DMS153 treated with DMSO at 0.1 percent for 48 hours (cell line): ENCODE data around the gene BAIAP2L2.
"Not testable (repeated sequence)": the region's sequence is repeated elsewhere in the genome, so short reads cannot be mapped to it uniquely, and the experiment has no call there.

Experiments used
- DNase-seq: peaks from one replicate; lab custom pipeline; 2025; ENCODE audit not compliant: unreplicated experiment; lab: John Stamatoyannopoulos, UW

The BAIAP2L2 gene, protein sequence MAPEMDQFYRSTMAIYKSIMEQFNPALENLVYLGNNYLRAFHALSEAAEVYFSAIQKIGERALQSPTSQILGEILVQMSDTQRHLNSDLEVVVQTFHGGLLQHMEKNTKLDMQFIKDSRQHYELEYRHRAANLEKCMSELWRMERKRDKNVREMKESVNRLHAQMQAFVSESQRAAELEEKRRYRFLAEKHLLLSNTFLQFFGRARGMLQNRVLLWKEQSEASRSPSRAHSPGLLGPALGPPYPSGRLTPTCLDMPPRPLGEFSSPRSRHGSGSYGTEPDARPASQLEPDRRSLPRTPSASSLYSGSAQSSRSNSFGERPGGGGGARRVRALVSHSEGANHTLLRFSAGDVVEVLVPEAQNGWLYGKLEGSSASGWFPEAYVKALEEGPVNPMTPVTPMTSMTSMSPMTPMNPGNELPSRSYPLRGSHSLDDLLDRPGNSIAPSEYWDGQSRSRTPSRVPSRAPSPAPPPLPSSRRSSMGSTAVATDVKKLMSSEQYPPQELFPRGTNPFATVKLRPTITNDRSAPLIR

DNA sequence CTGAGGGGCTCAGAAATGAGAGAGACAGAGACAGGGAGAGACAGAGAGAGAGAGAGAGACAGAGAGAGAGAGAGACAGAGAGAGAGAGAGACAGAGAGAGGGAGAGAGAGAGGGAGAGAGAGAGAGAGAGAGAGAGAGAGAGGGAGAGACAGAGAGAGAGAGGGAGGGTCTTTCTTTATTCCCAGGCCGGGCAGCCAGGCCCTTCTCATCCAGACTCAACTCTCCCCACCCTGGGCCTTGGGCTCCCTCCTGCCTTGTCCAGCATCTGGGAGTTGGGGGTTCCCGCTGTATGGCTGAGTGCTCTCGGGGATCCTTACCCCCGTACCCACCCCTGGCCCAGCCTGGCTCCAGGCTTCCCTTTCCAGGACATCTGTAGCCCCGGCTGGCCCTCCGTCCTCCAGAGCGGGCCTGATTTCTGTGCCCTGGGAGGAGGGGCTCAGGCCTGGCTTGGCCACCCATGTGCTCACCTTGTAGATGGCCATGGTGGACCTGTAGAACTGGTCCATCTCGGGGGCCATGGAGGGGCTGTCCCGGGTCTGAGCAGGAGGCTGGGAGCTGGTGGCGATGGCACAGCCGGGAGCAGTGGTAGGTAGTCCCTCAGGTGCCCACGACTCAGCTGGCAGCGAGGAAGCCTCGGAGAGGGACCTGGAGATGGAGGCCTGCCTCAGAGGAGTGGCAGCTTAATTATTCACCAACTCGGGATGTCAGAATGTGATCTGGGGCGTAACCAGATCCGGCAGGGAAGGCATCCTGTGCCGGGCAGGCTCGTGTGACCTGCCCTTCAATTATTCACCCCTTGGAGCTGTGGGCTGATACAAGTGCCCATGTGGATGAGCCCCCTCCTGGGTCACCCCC is at the start of gene BAIAP2L2:
BAIAP2L2 (minus strand) TSS at position 677 of the 855 bp plus-strand sequence; CDS start at position 518, 159 bp downstream.
- no peak for DNase-seq

DNA sequence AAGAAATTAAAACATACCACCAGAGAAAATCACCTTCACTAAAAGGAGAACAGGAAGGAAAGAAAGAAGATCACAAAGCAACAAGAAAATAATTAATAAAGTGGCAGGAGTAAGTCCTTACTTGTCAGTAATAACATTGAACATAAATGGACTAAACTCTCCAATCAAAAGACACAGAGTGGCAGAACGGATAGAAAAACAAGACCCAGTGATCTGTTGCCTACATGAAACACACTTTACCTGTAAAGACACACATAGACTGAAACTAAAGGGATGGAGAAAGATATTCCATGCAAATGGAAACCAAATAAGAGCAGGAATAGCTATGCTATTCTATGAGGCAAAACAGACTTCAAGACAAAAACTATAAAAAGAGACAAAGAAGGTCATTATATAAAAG is 45.2 kb upstream of the BAIAP2L2 start:
- no peak for DNase-seq

DNA sequence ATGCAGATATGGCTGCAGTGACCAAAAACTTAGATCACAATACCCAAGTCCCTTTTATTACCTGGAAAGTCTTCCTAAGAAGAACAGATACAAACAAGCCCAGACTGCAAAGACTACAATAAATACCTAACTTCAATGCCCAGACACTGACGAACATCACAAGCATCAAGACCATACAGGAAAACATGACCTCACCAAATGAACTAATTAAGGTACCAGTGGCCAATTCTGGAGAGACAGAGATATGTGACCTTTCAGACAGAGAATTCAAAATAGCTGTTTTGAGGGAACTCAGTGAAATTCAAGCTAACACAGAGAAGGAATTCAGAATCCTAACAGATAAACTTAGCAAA is 44.1 kb upstream of the BAIAP2L2 start:
- not testable (repeated sequence) for DNase-seq

DNA sequence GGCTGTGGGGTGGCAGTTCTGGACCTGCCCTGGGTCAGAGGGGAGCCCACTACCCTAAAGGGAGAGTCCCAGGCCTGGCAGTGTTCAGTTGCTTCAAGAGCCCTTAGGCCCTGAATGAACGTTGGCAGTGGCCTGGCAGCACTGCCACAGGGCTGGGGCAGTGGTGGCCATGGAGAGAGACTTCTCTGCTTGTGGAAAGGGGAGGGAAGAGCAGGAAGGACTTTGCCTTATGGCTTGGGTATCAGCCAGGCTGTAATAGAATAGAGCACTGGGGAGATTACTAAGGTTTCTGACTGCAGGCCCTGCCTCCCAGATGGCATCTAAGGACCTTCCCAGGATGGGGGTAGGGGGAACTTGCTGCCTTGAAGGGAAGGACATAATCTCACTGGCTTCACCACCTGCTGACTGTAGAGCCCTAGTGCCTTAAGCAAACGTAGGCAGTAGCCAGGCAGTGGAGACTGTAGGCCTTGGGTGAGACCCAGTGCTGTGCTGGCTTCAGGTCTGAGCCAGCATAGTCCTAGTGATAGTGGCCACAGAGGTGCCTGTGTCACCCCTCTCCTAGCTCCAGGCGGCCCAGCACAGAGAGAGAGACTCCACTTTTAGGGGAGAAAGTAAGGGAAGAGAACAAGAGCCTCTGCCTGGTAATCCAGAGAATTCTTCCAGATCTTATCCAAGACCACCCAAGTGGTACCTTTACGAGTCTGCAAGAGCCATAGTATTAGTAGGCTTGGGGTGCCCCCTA is 43.5 kb upstream of the BAIAP2L2 start:
- DNase-seq = no peak

DNA sequence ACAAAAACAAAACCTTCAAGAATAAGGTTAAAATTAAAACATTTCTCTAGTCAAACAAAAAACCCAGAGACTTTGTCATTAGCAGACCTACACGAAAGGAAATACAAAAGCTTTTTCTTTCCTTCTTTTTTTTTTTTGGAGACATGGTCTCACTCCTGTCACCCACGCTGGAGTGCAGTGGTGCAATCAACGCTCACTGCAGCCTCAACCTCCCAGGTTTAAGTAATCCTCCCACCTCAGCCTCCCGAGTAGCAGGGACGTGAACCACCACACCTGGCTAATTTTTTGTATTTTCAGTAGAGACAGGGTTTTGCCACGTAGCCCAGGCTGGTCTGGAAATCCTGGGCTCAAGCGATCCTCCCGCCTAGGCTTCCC is 40.6 kb upstream of the BAIAP2L2 start:
- no peak for DNase-seq

DNA sequence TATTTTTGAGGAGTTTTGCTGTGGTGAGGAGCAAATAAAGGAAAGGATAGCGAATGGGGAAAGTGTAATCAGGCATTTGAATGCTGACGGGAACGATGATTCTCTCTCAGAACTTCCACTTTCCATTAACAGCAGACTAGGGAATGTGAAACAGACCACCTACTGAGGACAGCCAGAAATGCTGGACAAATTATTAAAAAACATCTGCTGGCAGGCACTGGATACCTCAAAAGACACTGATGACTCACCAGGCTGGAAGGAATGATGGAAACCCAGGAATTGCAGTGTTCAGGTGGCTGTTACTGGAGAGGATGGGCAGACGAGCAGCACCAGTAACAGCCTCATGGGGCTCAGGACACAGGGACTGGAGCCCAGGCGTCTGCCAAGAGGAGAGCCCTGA is 37.8 kb upstream of the BAIAP2L2 start:
- DNase-seq = no peak

DNA sequence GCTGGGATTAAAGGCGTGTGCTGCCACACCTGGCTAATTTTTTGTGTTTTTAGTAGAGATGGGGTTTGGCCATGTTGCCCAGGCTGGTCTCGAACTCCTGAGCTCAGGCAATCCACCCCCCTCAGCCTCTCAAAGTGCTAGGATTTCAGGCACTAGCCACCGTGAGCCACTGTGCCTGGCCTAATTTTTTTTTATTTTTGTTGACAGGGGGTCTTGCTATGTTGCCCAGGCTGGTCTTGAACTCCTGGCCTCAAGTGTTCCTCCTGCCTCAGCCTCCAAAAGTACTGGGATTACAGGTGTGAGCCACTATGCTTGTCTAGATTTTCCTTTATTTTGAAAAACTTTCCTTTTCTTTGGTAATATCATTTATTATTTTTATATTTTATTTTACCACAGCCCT is 35.7 kb upstream of the BAIAP2L2 start:
- DNase-seq = not testable (repeated sequence)

DNA sequence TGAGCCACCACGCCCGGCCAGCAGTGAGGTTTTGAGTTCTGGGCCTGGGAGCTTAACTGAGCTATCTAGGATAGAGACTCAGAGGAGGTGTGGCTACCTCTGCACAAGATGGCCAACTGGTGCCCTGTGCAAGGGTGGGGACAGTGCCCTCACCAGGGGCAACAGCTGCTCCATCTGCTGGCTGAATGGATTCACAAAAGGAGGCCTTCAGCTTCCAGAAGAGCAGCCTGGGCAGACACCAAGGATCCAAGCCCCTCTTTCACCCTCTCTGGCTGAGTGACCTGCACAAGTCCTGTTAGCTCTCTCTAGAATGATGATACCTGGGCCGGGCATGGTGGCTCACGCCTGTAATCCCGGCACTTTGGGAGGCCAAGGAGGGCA is 33.5 kb upstream of the BAIAP2L2 start:
- no peak for DNase-seq

DNA sequence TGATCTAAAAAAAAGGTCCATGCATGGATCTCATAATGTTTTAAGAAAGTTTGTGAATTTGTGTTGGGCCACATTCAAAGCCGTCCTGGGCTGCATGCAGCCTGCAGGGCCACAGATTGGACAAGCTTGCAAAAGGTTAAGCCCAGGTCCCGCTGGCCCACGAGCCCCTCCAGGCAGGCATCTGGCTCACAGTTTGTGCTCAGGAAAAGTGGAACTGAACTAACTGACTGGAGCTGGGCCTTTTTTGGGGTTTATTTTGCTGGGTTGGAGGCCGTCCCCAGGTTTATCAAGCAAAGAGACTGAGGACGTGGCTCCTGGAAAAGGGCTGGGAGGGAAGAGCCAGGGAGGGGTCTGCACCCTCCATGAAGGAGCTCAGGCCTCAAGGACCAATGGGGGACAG is 32.1 kb upstream of the BAIAP2L2 start:
- DNase-seq = no peak

DNA sequence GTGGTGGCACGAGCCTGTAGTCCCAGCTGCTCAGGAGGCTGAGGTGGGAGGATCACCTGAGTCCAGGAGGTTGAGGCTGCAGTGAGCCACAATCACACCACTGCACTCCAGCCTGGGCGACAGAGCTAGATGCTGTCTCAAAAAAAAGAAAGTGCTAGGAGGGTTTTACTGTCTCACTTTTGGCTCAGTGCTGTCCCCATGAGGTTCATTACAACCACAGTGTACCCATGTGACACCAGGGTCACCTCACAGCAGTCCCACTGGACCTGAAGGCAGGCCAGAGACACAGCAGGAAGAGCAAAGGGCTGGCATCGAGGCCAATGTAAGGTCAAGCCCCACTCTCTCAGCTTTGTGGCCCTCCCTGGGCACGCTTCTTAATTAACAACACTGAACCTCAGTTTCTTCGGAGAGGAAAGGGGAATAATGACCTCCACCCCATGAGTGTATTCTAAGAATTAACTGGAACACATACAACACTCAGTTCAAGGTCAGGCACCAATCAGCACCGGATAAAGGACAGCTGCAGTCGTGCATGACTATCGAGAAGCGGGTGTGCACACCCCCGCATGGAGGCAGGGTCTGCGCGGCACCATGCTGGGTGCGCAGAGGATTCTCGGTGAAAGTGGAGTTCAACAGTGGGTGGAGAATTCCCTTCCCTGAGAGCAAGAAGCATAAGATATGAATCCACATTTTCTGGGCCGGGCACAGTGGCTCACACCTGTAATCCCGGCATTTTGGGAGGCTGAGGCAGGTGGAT is 30.9 kb upstream of the BAIAP2L2 start:
- DNase-seq = no peak

DNA sequence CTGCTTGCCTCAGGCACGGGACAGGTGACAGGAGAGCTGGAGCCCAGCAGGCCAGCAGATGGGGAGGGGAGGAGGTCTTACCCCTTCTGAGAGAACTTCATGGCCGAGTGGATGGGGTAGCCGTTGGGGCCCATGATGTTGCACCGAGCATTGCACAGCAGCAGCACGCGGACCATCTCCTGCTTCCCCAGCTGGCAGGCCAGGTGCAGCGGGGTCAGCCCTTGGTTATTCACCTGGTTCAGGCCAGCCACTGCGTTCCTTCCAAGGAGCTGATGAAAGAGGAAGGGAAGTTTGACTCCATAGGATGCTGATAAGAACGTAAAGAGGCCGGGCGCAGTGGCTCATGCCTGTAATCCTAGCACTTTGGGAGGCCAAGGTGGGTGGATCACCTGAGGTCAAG is 29.4 kb upstream of the BAIAP2L2 start:
- DNase-seq = no peak

DNA sequence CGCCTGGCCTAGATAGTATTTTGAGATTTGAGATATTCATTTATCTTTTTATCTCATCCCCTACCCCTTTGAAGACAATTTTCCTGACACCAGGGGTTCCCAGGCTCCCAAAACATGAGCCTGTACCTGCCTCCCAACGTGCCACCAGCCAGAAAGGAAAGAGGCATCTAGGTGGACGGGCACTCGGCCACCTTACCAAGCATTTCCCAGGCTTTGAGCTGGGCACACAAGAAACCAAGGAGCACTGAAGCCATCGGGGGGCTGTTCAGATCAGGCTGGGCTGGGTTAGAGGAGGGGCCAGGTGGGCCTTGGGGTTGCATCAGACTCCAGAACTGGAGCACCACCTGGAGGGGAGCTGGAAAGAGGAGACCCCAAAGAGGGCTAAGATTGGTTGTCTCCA is 28.5 kb upstream of the BAIAP2L2 start:
- no peak for DNase-seq

DNA sequence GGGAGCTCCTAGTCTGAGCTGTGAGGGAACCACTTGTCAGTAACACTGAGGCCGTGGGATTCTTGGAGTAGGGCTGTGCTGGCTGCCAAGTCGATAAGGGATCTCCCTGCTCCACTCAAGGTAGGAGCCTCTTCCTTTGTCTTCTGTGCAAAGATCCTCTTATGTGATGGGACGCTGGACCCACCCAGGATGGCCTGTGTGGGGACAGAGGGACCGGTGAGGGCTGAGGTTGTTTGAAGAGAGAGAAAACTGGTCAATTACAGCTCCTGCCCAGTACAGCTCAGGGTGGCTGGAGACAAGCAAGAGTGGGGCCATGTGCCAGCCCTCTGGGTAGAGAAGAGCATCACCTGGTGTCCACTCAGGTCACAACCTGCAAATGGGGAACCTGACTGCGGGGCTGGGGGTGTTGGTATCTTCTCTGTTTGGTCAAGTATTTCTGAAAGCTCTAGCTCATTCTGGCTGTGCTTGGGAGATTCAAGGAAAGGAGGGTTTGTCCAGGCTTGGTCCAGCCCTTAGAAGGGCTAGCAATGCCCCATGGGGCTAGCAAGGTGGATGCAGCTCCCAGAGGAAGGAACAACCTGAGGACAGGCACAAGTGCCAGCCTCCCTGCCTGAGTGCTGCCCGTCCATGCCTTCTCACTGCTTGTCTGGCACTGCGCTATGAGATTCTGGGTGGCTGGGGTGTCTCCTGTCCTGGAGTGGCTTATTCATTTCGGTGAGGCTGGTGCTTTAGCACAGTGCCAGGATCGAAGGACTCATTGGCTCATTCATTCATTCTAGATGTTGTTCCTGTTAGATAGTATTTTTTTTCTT is 27.6 kb upstream of the BAIAP2L2 start:
- DNase-seq = no peak

DNA sequence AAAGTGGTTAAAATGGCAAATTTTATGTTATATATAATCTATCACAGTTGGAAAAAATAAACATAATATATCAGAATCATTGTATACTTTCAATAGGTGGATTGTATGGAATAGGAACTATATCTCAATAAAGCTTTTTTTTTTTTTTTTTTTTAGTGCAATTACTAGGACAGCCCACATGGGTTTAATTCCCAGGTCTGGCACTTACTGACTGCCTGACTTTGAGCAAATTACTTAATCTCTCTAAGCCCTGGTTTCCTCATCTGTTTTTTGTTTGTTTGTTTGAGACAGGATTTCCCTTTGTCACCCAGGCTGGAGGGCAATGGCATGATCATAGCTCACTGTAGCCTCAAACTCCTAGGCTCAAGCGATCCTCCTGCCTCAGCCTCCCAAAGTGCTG is 26.1 kb upstream of the BAIAP2L2 start:
- DNase-seq = no peak

DNA sequence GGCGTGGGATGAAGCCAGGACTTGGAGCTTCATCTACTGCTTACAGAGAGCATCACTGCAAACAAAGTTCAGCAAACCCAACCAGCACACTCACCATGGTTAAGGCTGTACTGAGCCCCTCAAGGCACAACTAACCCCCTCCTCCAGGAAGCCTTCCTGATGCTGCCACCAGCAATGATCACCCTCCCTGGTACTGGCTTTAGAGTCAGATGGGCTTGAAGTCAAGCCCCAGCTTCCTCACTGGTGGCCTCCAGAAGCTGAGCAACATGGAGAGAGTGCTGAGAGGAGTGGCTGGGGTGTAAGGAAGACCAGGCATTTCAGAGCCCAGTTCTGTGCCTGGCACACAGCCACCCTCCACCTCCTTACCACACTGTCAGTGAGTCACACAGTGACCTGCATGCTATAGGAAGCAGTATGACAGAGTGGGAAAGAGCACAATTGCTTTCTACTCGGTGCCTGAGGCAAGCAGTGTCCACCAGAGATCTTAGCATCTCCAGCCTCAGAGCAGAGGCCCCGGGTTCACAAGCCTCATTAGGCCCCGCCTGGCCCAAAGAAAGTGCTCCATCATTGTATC is 24.7 kb upstream of the BAIAP2L2 start:
- DNase-seq = no peak

DNA sequence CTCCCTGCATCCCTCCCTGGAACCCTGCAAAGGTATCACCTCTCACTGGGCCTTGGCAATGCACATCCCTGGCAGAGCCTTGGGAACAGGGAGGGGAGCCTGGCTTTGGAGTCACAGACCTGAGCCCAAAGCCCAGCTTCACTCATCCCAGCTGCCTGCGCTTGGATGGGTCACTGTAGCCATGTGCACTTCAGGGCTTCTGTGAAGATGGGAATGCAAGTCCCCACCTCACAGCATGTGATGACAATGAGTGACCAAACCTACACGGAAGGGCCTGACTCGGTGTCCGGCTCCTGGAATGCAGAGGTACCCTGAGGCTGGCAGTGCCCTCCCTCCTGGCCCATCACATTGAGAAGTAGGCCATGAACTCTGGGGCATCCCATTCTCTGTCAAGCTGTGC is 22.8 kb upstream of the BAIAP2L2 start:
- DNase-seq = no peak

DNA sequence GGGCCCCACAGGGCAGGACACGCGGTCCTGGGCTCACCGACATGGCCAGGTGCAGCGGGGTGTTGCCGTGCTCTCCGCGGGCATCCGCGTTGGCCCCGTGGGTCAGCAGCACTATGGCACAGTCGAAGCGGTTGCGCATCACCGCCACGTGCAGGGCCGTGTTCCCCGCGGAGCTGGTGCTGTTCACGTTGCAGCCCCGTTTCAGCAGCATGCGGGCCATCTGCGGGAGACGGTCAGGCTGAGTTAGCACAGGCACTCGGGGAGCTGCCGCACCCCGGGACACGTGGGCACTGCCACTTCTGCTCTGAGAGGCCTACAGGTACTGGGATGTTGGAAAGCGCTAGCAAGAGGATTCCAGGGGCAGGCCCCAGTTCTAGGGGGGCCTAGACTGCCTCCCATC is 22.3 kb upstream of the BAIAP2L2 start:
- DNase-seq = no peak

DNA sequence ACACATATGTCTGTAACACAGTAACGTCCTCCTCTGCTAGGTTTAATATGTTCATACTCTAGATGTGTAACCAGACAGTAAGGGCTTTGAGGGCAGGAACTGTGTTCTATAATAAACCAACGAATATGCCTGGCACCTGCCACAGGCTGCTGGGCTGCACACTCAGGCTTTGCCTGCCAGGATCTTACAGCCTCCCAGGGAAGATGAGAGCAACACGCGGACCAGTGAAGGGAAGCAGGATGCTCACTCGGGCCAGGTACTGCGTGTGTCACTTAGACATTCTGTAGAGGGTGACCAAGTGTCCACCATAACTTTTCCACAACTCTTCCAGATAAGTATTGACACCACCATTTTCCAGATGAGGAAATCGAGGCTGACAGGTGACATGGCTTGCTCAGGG is 21.7 kb upstream of the BAIAP2L2 start:
- no peak for DNase-seq

DNA sequence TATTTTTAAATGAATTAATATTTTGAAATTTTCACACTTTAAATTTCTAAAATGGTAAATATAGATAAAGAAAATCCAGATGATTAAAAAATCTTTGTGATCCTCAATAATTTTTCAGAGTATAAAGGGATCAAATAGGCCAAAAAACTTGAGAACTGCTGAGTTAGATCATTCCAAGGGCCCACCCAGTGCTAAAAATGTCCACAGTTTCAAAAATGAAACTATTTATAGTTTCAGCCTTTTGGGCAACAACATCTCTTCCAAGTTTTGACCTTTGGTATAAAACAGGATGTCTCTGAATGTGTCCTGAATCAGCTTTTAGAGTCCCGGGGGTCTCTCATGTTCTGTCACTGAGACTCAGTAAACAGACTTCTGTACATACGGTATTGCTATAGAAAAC is 20.9 kb upstream of the BAIAP2L2 start:
- DNase-seq = no peak

DNA sequence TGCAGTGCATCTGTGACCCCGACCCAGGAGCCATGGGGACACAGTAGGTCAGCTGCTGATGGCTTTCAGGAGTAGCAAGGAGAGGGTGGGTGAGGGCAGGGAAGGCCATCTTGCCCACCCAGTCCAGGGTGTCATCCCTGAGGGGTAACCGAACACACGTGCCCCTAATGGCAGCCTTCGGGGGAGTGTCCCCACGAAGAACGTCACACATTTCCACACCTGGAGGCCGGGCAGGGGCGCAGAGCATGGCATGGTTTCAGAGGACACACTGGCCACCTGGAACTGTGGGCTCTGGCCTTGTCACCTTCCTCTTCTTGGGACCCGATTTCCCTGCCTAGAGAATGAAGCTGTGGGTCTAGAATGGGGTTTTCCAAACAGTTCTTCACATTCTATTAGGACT is 19.4 kb upstream of the BAIAP2L2 start:
- DNase-seq = no peak
